GM20000 (cell line): ENCODE data around the gene ENPP6.

Source experiments
- DNase-seq: peaks from one replicate; pipeline ENCODE4 v3.0.0; 2012; ENCODE audit warnings: low spot score
- CTCF ChIP-seq: IDR thresholded peaks from 2 replicates; pipeline ENCODE4 v1.5.1; 2012; ENCODE audit warnings: mild to moderate bottlenecking, control low read depth; ENCODE audit errors: extremely low read depth, missing control alignments

ENPP6 gene

GRCh38 chr4:184259866-184260265 lies 42.2 kb upstream of the ENPP6 start:
- TF ChIP-seq CTCF: no peak
- no peak for DNase-seq

GRCh38 chr4:184259081-184259480 lies 41.4 kb upstream of the ENPP6 start:
- no peak for DNase-seq
- no peak for TF ChIP-seq CTCF

GRCh38 chr4:184255871-184256642 lies 38.4 kb upstream of the ENPP6 start:
- TF ChIP-seq CTCF: no peak
- no peak for DNase-seq

- no peak for DNase-seq
- TF ChIP-seq CTCF: no peak
Measured at GRCh38 chr4:184255361-184255760, 37.7 kb upstream of the ENPP6 start.

- no peak for TF ChIP-seq CTCF
- no peak for DNase-seq
Measured at GRCh38 chr4:184253072-184253420, 35.4 kb upstream of the ENPP6 start.

- no peak for TF ChIP-seq CTCF
Measured at GRCh38 chr4:184252136-184253071, 34.7 kb upstream of the ENPP6 start.

GRCh38 chr4:184251670-184251980 lies 34.0 kb upstream of the ENPP6 start:
- TF ChIP-seq CTCF: no peak
- no peak for DNase-seq

More at GRCh38 chr4:184252136-184253071, 34.7 kb upstream of the ENPP6 start:
- no peak for DNase-seq
